GM19395 (cell line): ENCODE measurements around the gene ANAPC13.

Experiments used
- ATAC-seq: cut with Tn5 transposase; IDR thresholded peaks from one replicate; pipeline ENCODE4 v1.9.1; 2021; ENCODE audit warnings: mild to moderate bottlenecking, moderate library complexity; ENCODE audit not compliant: unreplicated experiment

The ANAPC13 gene

DNA sequence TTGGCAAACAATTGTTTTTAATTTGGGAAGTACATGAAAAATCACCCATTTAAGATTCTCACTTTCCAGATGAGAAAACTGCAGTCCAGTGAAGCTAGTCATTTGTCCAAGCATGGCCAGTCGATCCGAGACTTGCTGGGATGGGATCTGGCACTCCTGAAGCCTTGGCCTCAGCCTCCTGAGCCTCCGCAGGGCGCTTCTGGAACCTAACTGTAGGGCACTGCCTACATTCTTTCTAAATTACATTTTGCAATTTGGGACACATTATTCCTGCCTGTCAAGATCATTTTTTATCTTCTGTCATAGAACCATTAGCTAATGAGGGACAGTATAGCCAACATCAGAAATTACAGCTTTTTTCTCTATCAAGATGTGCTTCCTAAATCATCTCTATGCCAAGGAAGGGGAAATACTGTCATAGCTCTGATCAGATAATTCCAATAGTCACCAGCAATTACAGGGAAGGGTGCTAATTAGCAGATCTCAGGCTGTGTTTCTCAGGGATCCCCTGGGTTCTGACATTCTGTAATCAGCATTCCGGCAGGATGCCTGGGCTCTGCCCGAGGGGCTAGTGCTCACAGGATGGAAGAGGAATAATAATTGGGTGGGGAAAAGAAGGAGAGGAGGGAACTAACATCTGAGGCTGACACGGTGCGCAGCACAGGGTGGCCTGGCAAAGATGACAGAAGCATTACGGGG is 28.3 kb downstream of the ANAPC13 start:
- no peak for ATAC-seq

DNA sequence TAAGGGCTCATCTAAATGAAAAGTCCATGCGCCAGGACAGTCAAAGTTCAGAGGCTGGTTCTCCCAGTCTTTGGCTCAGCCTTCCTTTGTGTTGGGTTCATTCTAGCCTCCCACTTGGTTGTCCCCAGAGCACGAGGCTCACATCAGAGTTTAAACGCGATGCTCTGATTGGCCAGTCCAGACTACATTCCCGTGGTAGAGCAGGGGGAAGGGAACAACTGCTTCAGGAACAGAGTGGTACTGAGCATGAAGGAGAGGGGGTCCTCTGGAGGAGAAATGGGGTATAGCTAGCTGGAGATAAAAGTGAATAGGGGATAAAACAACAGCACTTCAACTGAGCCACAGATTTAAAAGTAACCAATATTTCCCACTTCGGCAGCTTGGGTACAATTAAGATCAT is 32.2 kb downstream of the ANAPC13 start:
- no peak for ATAC-seq

GRCh38 chr3:134449951-134450350 is 35.8 kb downstream of the ANAPC13 start:
- no peak for ATAC-seq

GRCh38 chr3:134449277-134449676 is 36.5 kb downstream of the ANAPC13 start:
- ATAC-seq = no peak

DNA sequence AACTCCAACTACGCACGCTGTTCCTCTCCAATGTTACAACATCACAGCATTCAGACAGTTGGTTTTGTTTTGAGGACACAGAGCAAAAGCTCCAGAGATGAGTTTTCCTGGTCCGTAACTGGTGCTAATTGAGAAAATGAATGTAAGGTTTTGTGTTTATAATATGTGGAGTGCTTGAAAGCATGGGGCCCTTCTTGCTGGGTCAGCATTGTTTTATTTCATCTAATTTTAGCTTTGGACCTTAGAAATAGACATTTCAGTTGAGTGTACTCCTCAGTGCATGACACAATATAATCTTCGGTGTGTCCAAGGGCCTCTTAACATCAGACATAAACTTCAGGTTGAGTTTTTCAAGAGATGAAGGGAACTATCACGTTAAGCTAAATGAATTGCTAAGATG is 37.1 kb downstream of the ANAPC13 start:
- no peak for ATAC-seq

- no peak for ATAC-seq
These were observed 38.4 kb downstream of the ANAPC13 start for GRCh38 chr3:134447351-134447750.

GRCh38 chr3:134446800-134447199 is 39.0 kb downstream of the ANAPC13 start:
- no peak for ATAC-seq

GRCh38 chr3:134445636-134446035 is 40.1 kb downstream of the ANAPC13 start:
- no peak for ATAC-seq

- ATAC-seq = no peak
These were observed 40.7 kb downstream of the ANAPC13 start for GRCh38 chr3:134445095-134445494.

- ATAC-seq = no peak
These were observed 44.0 kb downstream of the ANAPC13 start for GRCh38 chr3:134441821-134442220.

- ATAC-seq = no peak
These were observed 44.5 kb downstream of the ANAPC13 start for GRCh38 chr3:134441321-134441720.

GRCh38 chr3:134437211-134437752 is 48.5 kb downstream of the ANAPC13 start:
- ATAC-seq = no peak

DNA sequence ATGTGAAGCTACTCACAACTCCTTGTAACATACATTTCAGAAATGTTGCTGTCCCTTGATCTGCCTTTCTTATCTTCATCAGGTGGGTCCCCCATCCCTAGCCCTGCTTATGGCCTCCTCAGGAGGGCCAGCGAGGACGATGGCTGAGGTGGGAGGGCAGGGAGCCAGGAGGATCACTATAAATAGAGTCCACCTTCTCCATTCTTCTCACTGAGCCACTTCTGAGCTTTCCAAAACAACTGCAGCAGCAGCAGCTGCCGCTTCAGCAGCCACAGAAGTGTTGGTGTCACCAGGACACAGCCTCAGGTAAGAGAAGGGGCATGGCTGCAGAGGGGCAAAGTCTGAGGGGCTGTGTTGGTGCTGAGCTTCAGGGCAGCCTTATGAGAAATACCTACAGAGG is 53.5 kb downstream of the ANAPC13 start:
- ATAC-seq = no peak

DNA sequence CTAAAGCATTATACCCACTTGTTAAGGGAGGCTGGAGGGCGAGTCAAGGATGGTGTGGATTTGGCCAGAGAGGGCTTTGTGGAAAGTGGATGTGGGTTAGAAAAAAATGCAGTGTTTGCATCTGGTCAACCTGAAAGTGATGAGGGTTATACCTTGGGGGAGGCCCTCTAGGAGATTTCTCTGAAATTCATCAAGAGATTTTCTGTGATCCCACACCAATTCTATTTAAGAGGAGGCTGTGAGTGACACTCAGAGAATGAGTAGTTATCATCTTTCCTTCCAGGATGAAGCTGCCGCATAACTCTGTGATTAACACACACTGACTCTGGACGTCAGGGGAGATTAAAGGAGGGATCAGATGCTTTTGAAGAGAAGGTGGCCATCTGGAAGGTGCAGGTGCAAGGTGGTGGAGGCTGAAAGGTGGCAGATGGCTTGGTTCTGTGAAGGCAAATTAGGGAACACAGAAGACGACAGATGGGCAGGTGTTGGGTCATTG is 54.8 kb downstream of the ANAPC13 start:
- no peak for ATAC-seq

- ATAC-seq = no peak
These were observed 55.6 kb downstream of the ANAPC13 start for GRCh38 chr3:134430174-134430573.

- ATAC-seq = no peak
These were observed 57.4 kb downstream of the ANAPC13 start for GRCh38 chr3:134428401-134428800.
